ENCODE data around the gene OLFM3.

The OLFM3 gene

DNA sequence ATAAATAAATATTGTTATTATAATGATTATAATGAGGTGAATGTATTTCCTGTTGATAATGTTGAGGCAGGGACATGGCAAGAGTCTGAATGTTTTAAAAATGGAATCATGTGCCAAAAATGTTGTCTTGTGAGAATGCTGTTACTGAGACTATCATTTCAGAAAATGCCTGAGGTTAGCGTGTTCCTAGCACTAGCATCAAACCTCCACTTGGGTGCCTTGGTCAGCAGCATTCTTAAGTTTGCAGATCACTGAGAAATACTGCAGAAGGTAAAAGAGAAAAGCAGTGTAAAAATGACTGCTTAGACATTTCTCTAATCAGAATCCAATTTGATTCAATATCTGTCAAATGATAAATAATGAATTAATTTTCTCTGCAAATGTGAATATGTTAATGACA, 50.8 kb downstream of the OLFM3 start:
- in situ Hi-C loops (cut with MboI; ENCODE audit: low sequenced_read_pairs) = no loop called here

DNA sequence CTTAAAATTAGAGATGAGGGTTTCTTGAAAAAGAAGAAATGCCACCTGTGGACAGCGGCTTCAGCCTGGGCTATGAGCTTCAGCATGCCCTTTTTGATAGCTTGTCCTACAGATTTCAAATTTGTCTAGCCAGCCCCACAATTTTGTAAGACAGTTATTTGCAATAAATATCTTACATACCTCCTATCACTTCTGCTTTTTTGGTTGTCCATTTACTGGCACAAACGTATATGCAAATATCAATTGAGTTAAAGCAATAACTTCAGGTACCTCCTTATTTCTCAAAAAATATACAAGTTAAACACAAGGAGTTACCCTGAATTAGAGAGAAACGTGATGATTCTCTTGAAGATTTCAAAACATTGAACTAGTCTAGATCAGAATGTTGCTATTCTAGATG, 53.5 kb downstream of the OLFM3 start:
- in situ Hi-C loops (cut with MboI; ENCODE audit: low sequenced_read_pairs) = no loop called here

DNA sequence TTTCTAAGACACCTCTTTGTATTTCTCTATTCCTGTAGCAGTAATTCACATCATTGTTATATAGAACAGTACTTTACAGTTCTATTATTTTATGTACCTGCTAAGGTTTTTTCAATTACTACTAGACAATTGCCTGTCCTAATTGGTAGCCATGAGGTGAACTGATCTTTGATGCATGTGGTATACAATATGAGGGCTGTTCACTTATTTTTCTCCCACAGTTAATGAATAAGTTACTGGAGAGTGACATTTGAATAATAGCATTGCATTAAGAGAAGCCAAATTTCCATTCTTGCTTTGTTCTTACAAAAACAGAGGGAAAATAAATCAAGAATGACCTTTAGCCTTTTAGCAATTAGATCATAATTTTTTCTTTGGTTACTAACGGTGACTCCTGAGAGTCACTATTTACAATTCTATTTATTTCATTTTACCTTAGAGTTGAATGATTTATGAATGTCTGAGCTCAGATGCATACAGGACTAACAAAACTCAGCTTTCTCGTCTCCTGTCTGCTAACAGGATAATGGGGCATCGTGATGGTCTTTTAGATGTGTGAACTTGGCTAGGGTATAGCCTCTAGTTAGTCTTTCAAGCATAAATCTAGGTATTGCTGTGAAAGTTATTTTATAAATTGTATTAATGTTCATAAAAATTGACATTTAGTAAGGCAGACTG, 54.1 kb downstream of the OLFM3 start:
- in situ Hi-C loops (cut with MboI; ENCODE audit: low sequenced_read_pairs) = no loop called here

DNA sequence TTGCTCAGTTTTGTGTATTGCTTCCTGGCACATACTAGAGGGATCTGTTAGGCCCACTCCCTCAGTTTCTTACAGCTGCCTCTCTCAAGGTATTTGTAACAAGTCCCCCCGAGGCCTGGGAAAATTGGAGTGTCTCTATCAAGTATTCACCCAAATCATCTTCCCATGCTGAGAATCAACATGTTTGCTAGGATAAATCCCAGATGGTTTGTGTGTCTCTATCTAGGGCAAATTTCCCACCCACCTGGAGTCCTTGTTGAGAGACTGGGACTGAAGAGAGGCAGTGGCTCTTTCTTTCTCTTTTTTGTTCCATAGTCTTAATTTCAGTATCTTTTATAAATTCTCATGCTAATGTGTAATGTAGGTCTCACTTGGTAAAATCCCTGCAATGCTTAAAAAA, 58.0 kb downstream of the OLFM3 start:
- in situ Hi-C loops (cut with MboI; ENCODE audit: low sequenced_read_pairs) = no loop called here

GRCh38 chr1:101929343-101929742, 67.4 kb downstream of the OLFM3 start:
- in situ Hi-C loops (cut with MboI; ENCODE audit: low sequenced_read_pairs) = no loop called here

DNA sequence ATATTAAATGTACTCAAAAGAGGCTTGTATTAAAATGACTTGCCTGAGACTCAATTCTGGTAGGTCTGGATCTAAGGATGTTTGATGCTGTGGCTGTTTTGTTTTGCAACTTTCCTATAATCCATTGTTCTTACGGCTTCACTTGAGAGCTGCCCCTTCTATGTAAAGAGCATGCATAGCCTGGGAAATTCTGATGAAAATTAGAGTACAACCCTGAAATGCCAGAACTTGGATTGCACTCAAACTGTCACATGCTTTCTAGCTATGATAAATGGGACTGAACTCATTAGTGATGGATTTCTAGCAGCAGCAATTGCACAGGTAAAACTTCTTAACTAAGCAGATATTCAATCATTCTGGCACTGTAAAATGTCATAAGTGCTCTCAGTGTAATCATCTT, 67.9 kb downstream of the OLFM3 start:
- in situ Hi-C loops (cut with MboI; ENCODE audit: low sequenced_read_pairs) = no loop called here

DNA sequence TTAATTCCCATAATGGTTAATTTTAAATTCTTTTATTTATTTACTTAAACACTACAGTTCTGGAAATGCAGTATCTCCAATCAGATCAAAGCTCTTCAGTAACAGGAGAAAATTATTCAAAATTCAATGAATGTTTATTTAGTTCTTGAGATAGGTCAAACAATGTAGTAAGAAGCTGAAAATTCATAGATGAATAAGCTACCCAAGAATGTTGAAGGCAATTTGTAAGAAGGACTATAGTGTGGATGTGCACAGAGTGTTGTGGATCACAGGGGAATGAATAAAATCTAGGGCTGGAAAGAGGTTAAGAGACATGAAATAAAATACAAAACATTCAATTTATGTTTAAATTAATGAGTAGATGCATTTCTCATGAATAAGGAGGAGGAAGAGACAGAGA, 72.0 kb downstream of the OLFM3 start:
- in situ Hi-C loops (cut with MboI; ENCODE audit: low sequenced_read_pairs) = no loop called here

GRCh38 chr1:101920577-101920976, 76.1 kb downstream of the OLFM3 start:
- in situ Hi-C loops (cut with MboI; ENCODE audit: low sequenced_read_pairs) = no loop called here

DNA sequence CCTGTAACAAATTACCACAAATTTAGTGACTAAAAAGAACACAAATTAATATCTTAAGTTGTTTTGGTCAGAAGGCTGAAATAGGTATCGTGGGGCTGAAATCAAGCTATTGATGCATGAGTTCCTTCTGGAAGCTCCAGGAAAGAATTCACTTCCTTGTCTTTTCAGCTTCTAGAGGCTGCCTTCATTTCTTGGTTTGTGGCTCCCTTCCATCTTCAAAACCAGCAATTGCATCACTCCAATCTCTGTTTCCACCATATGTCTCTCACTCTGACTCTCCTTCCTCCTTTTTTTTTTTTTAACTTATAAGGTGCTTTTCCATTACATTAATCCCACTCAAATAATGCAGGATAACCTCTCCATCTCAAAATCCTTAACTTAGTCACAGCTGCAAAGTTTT, 78.4 kb downstream of the OLFM3 start:
- in situ Hi-C loops (cut with MboI; ENCODE audit: low sequenced_read_pairs) = no loop called here

DNA sequence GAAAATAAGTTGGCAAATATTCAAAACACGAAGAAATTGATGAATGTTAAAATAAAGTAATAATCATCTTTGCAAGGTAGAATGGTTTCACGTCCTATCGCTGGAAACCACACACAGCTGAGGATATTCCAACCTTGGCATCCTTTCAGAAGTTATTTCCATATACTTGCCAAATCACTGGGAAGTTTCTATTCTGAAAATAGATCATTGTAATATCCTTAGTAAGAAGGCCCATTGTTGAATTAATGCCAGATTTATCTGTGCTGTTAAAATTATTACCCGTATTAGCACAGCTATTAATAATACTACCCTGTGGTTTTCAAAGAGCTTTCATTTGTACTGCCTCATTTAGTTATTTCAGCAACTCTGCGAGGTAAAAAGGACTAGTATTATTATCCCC, 81.1 kb downstream of the OLFM3 start:
- in situ Hi-C loops (cut with MboI; ENCODE audit: low sequenced_read_pairs) = no loop called here

- in situ Hi-C loops (cut with MboI; ENCODE audit: low sequenced_read_pairs) = no loop called here
Measured at GRCh38 chr1:101914473-101915242, 82.1 kb downstream of the OLFM3 start.

DNA sequence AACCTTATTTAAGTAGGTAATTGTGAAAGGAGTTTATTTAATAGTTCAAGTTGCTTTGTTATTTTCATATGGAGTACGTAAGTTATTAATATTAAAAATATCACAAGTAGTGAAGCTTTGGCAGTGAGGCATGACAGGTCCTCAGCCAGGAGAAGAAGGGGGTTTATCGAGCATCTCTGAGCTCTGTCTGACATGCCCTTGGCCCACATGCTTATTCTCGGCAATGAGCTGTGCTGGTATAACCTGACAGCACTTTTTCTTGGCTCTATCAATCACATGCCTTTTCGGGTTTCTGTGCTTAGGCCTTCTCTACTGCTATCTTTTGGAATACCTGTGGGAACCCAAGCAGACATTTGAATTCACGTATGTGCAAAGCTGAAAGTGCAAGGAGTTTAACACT, 84.8 kb downstream of the OLFM3 start:
- in situ Hi-C loops (cut with MboI; ENCODE audit: low sequenced_read_pairs) = no loop called here

DNA sequence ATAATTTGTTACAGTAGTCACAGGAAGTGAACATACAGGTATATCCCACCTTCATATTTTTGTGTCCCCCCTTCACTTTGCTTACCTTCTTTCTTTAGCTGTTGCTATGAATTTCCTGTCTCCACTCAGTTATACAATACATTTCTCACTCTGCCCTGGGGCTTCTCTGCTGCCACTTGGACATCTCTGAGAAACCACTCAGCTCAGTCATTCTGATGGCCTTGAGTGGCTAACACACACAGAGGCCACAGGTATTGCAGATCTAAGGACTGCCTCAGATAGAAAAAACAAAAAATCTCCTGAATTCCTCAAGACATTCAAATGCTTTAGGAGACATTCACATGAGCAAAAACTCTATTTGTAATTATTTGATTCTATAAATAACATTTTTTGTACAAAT, 87.7 kb downstream of the OLFM3 start:
- in situ Hi-C loops (cut with MboI; ENCODE audit: low sequenced_read_pairs) = no loop called here

GRCh38 chr1:101907264-101907663, 89.5 kb downstream of the OLFM3 start:
- in situ Hi-C loops (cut with MboI; ENCODE audit: low sequenced_read_pairs) = no loop called here

DNA sequence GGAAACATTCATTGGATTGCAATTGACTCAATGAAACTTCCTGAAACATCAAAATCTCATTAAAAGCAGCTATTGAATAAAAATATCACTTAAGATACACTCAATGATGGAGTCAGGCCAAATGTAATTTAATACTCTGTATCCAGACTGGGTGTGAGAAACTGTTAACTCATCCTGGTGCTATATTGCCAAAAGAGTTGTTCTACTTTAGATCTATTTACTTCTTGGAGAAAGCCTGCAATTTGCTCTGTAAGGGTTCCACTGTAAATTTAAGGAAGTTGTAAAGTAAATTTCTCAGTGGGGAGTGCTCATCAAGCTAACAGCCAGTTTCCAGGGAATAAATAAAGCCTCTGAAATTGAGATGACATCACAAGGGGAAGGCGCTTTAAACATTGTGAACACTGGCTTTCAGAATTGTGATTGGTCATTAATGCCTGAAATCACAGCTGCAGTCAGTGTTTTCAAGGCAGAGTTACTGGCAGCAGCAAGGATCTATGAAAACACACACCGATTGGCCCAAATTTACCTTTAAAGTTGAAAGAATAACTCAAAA, 91.4 kb downstream of the OLFM3 start:
- in situ Hi-C loops (cut with MboI; ENCODE audit: low sequenced_read_pairs) = no loop called here

- in situ Hi-C loops (cut with MboI; ENCODE audit: low sequenced_read_pairs) = no loop called here
Measured at GRCh38 chr1:101902199-101902598, 94.5 kb downstream of the OLFM3 start.

DNA sequence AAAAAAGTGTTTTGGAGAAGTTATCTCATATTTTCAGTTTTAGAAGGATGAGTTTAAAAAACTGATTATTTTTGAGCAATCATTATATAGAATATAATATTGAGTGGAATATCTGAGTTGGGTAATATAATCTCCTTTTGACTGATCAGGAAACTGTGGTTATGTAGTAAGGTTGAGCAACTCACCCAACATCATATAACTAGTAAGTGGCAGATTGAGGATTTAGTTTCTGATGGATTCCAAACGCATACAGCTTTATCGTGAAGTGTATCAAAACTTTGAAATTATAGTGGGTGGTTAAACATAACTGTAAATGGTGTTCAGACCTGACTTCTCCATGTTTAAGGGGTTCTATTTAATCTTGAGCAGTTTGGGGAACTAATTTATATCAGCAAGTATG, 98.6 kb downstream of the OLFM3 start:
- in situ Hi-C loops (cut with MboI; ENCODE audit: low sequenced_read_pairs) = no loop called here

DNA sequence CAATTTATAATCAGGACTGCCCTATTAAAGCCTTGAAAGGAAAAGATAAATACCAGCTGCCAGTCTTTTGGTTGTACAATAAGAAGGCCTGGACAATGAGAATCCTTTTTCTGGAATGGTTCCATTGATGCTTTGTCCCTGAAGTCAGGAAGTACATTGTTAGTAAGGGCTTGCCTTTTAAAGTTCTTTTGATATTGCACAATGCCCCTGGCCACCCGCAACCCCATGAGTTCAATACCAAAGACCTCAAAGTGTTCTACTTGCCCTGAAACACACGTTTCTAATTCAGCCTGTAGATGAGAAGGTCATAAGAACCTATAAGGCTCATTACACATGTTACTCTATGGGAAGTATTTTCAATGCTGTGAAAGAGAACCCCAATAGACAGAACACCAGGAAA, 112.1 kb downstream of the OLFM3 start:
- in situ Hi-C loops (cut with MboI; ENCODE audit: low sequenced_read_pairs) = no loop called here

GRCh38 chr1:101875891-101876290, 120.8 kb downstream of the OLFM3 start:
- in situ Hi-C loops (cut with MboI; ENCODE audit: low sequenced_read_pairs) = no loop called here

- in situ Hi-C loops (cut with MboI; ENCODE audit: low sequenced_read_pairs) = no loop called here
Measured at GRCh38 chr1:101873672-101874071, 123.1 kb downstream of the OLFM3 start.

DNA sequence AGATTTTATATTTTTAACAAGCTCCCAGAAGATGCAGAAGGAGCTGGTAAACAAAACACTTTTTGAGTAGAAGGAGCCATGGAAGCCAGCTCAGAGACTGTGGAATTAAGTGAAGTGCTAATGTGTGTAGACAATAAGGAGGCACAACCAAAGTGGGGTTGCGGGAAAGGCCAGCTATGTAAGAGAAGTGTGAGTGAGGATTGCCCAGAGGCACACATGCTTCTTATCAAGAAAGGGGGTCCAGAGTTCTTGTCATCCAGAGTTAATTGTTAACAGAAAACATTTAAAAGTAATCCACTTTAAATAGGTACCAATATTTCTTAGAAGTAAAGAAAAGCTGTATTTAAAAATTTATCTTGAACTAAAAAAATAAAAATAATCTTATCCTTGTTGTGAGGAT, 136.8 kb downstream of the OLFM3 start:
- in situ Hi-C loops (cut with MboI; ENCODE audit: low sequenced_read_pairs) = no loop called here

DNA sequence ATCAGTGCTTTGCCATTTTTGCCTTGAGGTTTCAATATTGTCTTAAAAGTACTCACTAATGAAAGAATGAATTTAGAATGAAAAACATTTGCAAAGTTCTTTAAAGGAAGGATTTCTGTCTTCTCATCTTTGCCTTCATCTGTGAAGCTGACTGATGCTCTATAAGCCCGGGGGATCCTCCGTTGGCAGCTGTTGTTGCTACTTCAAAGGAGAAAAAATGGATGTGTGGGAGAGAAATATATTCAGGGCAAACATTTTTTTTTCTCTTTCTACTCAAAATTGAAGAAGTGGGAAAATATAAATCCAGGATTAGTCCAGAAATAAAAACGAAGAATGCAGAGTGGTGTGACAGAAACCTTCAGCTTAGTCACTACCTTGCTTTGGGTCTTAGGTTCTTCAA, 142.5 kb downstream of the OLFM3 start:
- in situ Hi-C loops (cut with MboI; ENCODE audit: low sequenced_read_pairs) = no loop called here

Measured in HL-60/S4 treated with phorbol 12-myristate 13-acetate at 8.2 ng/mL for 4 days and 3 days (cell line).